WTC11 (cell line): ENCODE measurements around the gene EIF2S1.

Source experiments
- AFF4 ChIP-seq: sonication (generic); formaldehyde crosslinking; IDR thresholded peaks from 2 replicates; pipeline ENCODE4 v1.8.1; 2023; ENCODE audit warnings: mild to moderate bottlenecking, missing genetic modification reagents, borderline replicate concordance
- CBFB ChIP-seq: sonication (generic); formaldehyde crosslinking; IDR thresholded peaks from 2 replicates; pipeline ENCODE4 v1.8.1; 2022; ENCODE audit warnings: mild to moderate bottlenecking, low read depth, missing genetic modification reagents
- CTCF ChIP-seq: fragments of 200-600 bp; IDR thresholded peaks from 2 replicates; pipeline ENCODE4 v1.8.0; 2022; ENCODE audit warnings: antibody characterized with exemption
- EMX1 ChIP-seq: fragments of 250-450 bp; sonication (Bioruptor Pico); IDR thresholded peaks from 2 replicates; pipeline ENCODE4 v1.8.0; 2021; ENCODE audit warnings: mild to moderate bottlenecking
- ESRRA ChIP-seq: sonication (generic); formaldehyde crosslinking; IDR thresholded peaks from 2 replicates; pipeline ENCODE4 v1.8.1; 2022; ENCODE audit warnings: mild to moderate bottlenecking, missing genetic modification reagents, borderline replicate concordance
- ETV6 ChIP-seq: sonication (generic); formaldehyde crosslinking; IDR thresholded peaks from 2 replicates; pipeline ENCODE4 v1.8.1; 2022; ENCODE audit warnings: mild to moderate bottlenecking, missing genetic modification reagents
- GABPB1 ChIP-seq: sonication (generic); formaldehyde crosslinking; IDR thresholded peaks from 2 replicates; pipeline ENCODE4 v1.8.1; 2023; ENCODE audit warnings: mild to moderate bottlenecking, missing genetic modification reagents
- HMGXB4 ChIP-seq: sonication (generic); formaldehyde crosslinking; IDR thresholded peaks from 2 replicates; pipeline ENCODE4 v1.8.1; 2023; ENCODE audit warnings: mild to moderate bottlenecking, moderate library complexity, missing genetic modification reagents
- MAX ChIP-seq: sonication (generic); formaldehyde crosslinking; IDR thresholded peaks from 2 replicates; pipeline ENCODE4 v1.8.0; 2022; ENCODE audit warnings: mild to moderate bottlenecking, missing genetic modification reagents
- NFE2L1 ChIP-seq: sonication (generic); formaldehyde crosslinking; IDR thresholded peaks from 2 replicates; pipeline ENCODE4 v1.8.1; 2023; ENCODE audit warnings: missing genetic modification reagents
- SMAD4 ChIP-seq: sonication (generic); formaldehyde crosslinking; IDR thresholded peaks from 2 replicates; pipeline ENCODE4 v1.8.0; 2022; ENCODE audit warnings: mild to moderate bottlenecking, missing genetic modification reagents
- STAT6 ChIP-seq: sonication (generic); formaldehyde crosslinking; conservative IDR thresholded peaks from 2 replicates; pipeline ENCODE4 v1.8.1; 2023; ENCODE audit warnings: mild to moderate bottlenecking, low read depth, missing genetic modification reagents, moderate library complexity
- TEAD4 ChIP-seq: sonication (generic); formaldehyde crosslinking; IDR thresholded peaks from 2 replicates; pipeline ENCODE4 v1.8.0; 2022; ENCODE audit warnings: mild to moderate bottlenecking, missing genetic modification reagents
- ZNF281 ChIP-seq: sonication (generic); formaldehyde crosslinking; IDR thresholded peaks from 2 replicates; pipeline ENCODE4 v1.8.0; 2023; ENCODE audit warnings: mild to moderate bottlenecking, missing genetic modification reagents

GRCh38 chr14:67392123-67392522 is 32.0 kb downstream of the EIF2S1 start:
- TF ChIP-seq SMAD4 (CRISPR knock-in tag), result no peak
- no peak for TF ChIP-seq ESRRA (CRISPR knock-in tag)
- no peak for TF ChIP-seq EMX1 (CRISPR knock-in tag)
- TF ChIP-seq CBFB, result no peak
- TF ChIP-seq CTCF, result no peak
- no peak for TF ChIP-seq ZNF281 (CRISPR knock-in tag)
- TF ChIP-seq GABPB1 (CRISPR knock-in tag), result no peak
- no peak for TF ChIP-seq HMGXB4 (CRISPR knock-in tag)
- TF ChIP-seq ETV6 (CRISPR knock-in tag), result no peak
- no peak for TF ChIP-seq MAX (CRISPR knock-in tag)
- no peak for TF ChIP-seq STAT6 (CRISPR knock-in tag)
- TF ChIP-seq TEAD4 (CRISPR knock-in tag), result no peak
- no peak for TF ChIP-seq NFE2L1 (CRISPR knock-in tag)
- TF ChIP-seq AFF4 (CRISPR knock-in tag), result no peak
